Progenitor cell of endocrine pancreas (in vitro differentiated cells): Measurements from ENCODE around the gene CLDN15. TPM values are rescaled to one million over a fixed set of nuclear protein-coding genes. Genes with fewer than 3 reads are reported as not detected.

ENCODE experiments used
- DNase-seq: peaks from one replicate; pipeline ENCODE4 v3.0.0; 2021; ENCODE audit warnings: low spot score; ENCODE audit not compliant: unreplicated experiment
- H3K27ac Mint-ChIP-seq: 2 replicates; pipeline ENCODE4 v1.8.0; 2021; ENCODE audit warnings: mild to moderate bottlenecking, moderate library complexity, mixed read lengths
- H3K27me3 Mint-ChIP-seq: 2 replicates; pipeline ENCODE4 v1.8.0; 2021; ENCODE audit warnings: mixed read lengths
- H3K36me3 Mint-ChIP-seq: 2 replicates; pipeline ENCODE4 v1.8.0; 2022; ENCODE audit warnings: mixed read lengths; ENCODE audit not compliant: insufficient read depth
- H3K4me1 Mint-ChIP-seq: 2 replicates; pipeline ENCODE4 v1.8.0; 2021; ENCODE audit warnings: low read depth, mixed read lengths
- H3K4me3 Mint-ChIP-seq: 2 replicates; pipeline ENCODE4 v1.8.0; 2021; ENCODE audit warnings: low read depth, mild to moderate bottlenecking, moderate library complexity, mixed read lengths
- H3K9me3 Mint-ChIP-seq: 2 replicates; pipeline ENCODE4 v1.8.0; 2021; ENCODE audit warnings: low read depth, mixed read lengths
- total RNA-seq: library from RNA; stranded (reverse); gene quantifications from 2 replicates; pipeline ENCODE4 v1.2.1, GENCODE V29; 2021
- TF ChIP-seq, protein P1 (sequence below): fragments of 200-600 bp; sonication (generic); IDR thresholded peaks from one replicate; pipeline ENCODE4 v1.5.0; 2021; ENCODE audit warnings: antibody characterized with exemption, mild to moderate bottlenecking; ENCODE audit not compliant: unreplicated experiment

The CLDN15 gene
- total RNA-seq, 1 donor from 2014 or later = 22.8 TPM

DNA sequence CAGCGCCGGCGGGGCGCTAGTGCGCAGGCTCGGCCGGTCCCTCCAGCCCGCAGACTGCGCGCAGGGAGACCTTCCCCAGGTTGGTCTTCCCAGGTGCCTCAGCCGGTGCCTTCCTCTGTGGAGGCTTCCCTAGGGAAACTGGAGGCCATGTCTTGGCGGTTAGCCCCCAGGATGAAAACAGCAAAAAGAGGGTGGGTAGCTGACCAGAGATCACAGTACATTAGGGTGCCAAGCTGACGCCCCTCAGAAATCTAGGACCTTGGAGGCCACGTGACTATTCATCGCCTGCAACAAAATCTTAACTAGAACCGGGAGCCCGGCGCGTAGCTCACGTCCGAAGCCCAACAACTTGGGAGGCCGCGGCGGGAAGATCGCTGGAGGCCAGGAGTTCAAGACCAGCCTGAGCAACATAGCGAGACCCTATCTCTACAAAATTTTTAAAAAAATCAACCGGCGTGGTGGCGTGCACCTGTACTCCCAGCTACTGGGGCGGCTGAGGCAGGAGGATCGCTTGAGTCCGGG lies 7.6 kb upstream of the CLDN15 start:
- Mint-ChIP-seq H3K27ac (peak overlapping the region; percentile 97), H3K4me3 (peak overlapping the region; percentile 97), H3K9me3 (no peaks in the 10 kb centered on the region), H3K4me1 (peaks cover 7% of the 10 kb centered on the region), H3K27me3 (no peaks in the 10 kb centered on the region), H3K36me3 (peaks cover 7% of the 10 kb centered on the region)
- DNase-seq = no peak
- TF ChIP-seq, protein P1, sequence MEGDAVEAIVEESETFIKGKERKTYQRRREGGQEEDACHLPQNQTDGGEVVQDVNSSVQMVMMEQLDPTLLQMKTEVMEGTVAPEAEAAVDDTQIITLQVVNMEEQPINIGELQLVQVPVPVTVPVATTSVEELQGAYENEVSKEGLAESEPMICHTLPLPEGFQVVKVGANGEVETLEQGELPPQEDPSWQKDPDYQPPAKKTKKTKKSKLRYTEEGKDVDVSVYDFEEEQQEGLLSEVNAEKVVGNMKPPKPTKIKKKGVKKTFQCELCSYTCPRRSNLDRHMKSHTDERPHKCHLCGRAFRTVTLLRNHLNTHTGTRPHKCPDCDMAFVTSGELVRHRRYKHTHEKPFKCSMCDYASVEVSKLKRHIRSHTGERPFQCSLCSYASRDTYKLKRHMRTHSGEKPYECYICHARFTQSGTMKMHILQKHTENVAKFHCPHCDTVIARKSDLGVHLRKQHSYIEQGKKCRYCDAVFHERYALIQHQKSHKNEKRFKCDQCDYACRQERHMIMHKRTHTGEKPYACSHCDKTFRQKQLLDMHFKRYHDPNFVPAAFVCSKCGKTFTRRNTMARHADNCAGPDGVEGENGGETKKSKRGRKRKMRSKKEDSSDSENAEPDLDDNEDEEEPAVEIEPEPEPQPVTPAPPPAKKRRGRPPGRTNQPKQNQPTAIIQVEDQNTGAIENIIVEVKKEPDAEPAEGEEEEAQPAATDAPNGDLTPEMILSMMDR = no peak

DNA sequence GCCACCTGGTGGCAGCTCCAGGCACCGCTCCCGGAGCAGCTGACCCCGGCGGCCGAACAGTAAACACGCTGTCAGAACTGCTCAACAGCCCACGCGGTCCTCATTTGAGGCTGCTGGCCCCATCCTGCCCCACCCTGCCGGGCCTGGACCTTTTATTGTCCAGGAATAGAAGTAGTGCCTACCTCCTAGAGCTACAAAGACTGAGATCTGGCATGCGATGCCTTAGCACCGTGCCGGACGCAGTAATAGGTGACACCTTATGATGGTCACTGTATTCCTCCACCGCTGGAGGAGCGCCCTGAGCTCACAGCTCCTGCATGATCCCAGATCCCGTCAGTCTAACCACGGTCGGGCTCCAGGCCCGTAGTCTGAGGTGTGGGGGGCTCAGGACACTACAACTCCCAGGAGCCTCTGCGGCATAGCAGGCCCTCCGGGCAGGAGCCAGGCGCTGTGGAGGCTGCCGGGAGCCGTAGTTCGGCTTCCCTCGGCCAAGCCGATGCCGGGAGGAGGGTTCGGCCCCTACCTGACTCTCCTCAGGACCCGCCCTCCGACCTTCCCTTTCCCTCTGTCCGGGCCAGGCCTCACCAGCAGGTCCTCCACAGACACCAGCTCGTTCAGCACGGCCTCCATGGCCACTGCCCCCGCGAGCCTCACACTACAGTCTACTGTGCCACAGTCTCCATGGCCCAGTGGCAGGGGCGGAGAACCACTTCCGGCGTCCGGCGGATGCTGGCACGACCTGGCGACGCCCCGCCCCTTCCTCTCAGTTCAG lies 7.0 kb upstream of the CLDN15 start, which contains the start of gene FIS1:
Gene FIS1, minus strand, starts transcription at position 707 of the 772 bp plus-strand sequence. Its CDS starts 77 bp downstream, at position 630.
- H3K4me3 Mint-ChIP-seq = peak within 1 kb of the TSS; percentile 97
- no peaks in the 10 kb centered on the region for H3K27me3 Mint-ChIP-seq
- DNase-seq = peak; percentile 80
- peak within 1 kb of the TSS; percentile 97 for H3K27ac Mint-ChIP-seq
- peaks cover 7% of the 10 kb centered on the region for H3K4me1 Mint-ChIP-seq
- TF ChIP-seq, protein P1 = peak; percentile 92
- H3K9me3 Mint-ChIP-seq = no peaks in the 10 kb centered on the region
- peaks cover 7% of the 10 kb centered on the region for H3K36me3 Mint-ChIP-seq

DNA sequence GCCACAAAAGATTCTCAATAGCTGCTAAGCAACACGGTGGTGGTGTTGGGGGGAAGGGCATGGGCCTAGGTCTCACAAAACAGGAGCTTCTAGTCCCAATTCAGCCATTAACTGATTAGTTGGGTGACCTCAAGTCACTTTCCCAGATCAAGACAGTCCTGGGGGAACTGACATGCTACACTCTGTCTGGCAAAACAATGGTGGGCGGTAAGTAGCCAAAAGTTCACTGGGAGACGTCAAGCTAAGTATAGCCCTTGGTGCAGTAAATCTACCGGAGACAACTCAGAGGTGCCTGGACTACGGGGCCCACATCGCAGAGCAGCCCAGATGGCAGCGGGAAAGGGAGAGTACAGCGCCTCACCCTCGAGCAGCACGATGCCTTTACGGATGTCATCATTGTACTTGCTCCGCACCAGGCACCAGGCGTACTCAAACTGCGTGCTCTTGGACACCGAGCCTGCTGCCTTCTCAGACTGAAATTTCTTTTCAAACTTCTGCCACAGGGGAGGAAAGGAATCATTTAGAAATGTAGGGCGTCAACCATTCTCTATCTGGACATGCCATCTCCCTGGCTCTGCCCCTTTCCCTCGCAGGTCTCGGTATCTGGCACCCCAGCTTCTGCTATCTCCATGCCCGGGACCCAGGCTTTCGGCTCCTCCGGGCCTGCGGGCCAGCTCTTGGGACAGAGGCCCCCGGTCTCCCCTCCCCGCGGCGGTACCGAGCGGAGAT lies 6.2 kb upstream of the CLDN15 start:
- H3K27me3 Mint-ChIP-seq = no peaks in the 10 kb centered on the region
- peaks cover 7% of the 10 kb centered on the region for H3K36me3 Mint-ChIP-seq
- peak overlapping the region; percentile 97 for H3K4me3 Mint-ChIP-seq
- H3K27ac Mint-ChIP-seq = peak overlapping the region; percentile 56
- TF ChIP-seq, protein P1 = no peak
- H3K9me3 Mint-ChIP-seq = no peaks in the 10 kb centered on the region
- DNase-seq = no peak
- H3K4me1 Mint-ChIP-seq = peaks cover 13% of the 10 kb centered on the region

DNA sequence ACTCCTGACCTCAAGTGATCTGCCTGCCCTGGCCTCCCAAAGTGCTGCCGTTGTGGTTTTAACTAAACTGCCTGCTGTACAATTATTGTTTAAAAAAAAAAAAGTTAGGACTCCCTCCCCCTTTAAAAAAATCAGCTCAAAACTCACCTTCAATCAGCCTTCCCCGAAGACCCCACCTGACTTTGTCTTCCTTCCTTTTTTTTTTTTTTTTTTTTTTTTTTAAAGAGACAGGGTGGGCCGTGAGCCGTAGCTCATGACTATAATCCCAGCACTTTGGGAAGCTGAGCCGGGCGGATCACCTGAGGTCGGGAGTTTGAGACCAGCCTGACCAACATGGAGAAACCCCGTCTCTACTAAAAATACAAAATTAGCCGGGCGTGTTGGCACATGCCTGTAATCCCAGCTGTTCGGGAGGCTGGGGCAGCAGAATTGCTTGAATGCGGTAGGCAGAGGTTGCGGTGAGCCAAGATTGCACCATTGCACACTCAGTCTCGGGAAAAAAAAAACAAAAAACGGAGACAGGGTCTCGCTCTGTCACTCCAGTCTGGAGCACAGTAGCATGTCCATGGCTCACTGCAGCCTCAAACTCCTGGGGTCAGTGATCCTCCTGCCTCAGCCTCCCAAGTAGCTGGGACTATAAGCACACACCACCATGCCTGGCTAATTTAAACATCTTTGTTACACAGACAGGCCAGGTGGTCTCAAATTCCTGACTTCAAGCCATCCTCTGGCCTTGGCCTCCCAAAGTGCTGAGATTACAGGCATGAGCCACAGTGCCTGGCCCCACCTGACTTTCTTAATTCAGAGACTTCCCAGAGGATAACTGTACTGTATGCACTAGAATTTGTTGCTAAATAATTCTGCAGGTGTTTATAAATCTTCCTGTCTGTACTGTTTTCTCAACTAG lies 4.1 kb upstream of the CLDN15 start:
- Mint-ChIP-seq H3K27ac (no peak overlapping the region), H3K27me3 (no peaks in the 10 kb centered on the region), H3K9me3 (no peaks in the 10 kb centered on the region), H3K36me3 (peaks cover 6% of the 10 kb centered on the region), H3K4me1 (peaks cover 22% of the 10 kb centered on the region), H3K4me3 (no peak overlapping the region)
- no peak for DNase-seq
- TF ChIP-seq, protein P1 = no peak
